HEK293 (cell line): Measurements from ENCODE around the gene ARNT2.

Experiments
- CTCF ChIA-PET: fragments of 350-600 bp; formaldehyde crosslinking; extraction: SDS; loops from one replicate; lab custom pipeline; 2021; ENCODE audit warnings: antibody characterized with exemption; lab: Yijun Ruan, JAX
- POLR2A ChIA-PET: fragments of 300-600 bp; formaldehyde crosslinking; extraction: SDS; loops from one replicate; lab custom pipeline; 2020; ENCODE audit warnings: antibody characterized with exemption, inconsistent platforms; lab: Yijun Ruan, JAX
- H3K27ac ChIP-seq: fragments of 200-500 bp; sonication (Bioruptor generic); 2 replicates; pipeline ENCODE4 v1.5.1; 2014; ENCODE audit warnings: low read depth, low read length, control low read depth, inconsistent platforms; ENCODE audit errors: extremely low read depth
- H3K36me3 ChIP-seq, 2 experiments: fragments of 200-500 bp in 1 of 2; sonication (Bioruptor generic) in 1 of 2; 1 replicate in 1 of 2; 2 replicates in 1 of 2; pipeline ENCODE4 v1.5.1; 2014 to 2017; ENCODE audit warnings: inconsistent platforms in 2 of 2, low read length in 2 of 2; ENCODE audit not compliant: control insufficient read depth in 2 of 2, insufficient read depth in 1 of 2
- H3K4me1 ChIP-seq: fragments of 200-500 bp; sonication (Bioruptor generic); 2 replicates; pipeline ENCODE4 v1.5.1; 2014; ENCODE audit warnings: mild to moderate bottlenecking, low read length, inconsistent platforms; ENCODE audit not compliant: control insufficient read depth, insufficient read depth
- H3K4me3 ChIP-seq: 2 replicates; pipeline ENCODE4 v1.5.1; 2011; ENCODE audit warnings: low read depth, mild to moderate bottlenecking, control low read depth, low read length, moderate library complexity
- H3K9me3 ChIP-seq: fragments of 200-500 bp; sonication (Bioruptor generic); 2 replicates; pipeline ENCODE4 v1.5.1; 2014; ENCODE audit warnings: low read depth, low read length, inconsistent platforms; ENCODE audit not compliant: control insufficient read depth, insufficient read depth
- EGR2 ChIP-seq: fragments of 450-650 bp; formaldehyde crosslinking; IDR thresholded peaks from 2 replicates; pipeline ENCODE4 v1.5.1; 2016; ENCODE audit warnings: low read depth, missing biosample characterization, missing genetic modification characterization
- KLF10 ChIP-seq: fragments of 450-650 bp; IDR thresholded peaks from 2 replicates; pipeline ENCODE4 v1.5.1; 2018; ENCODE audit warnings: missing biosample characterization, mild to moderate bottlenecking, missing genetic modification characterization
- MEIS1 ChIP-seq: sonication (generic); formaldehyde crosslinking; IDR thresholded peaks from 2 replicates; pipeline ENCODE4 v1.8.1; 2022; ENCODE audit warnings: missing genetic modification reagents, mild to moderate bottlenecking, borderline replicate concordance
- SCRT1 ChIP-seq: fragments of 450-650 bp; formaldehyde crosslinking; IDR thresholded peaks from 2 replicates; pipeline ENCODE4 v1.5.1; 2016; ENCODE audit warnings: missing biosample characterization, missing genetic modification characterization, borderline replicate concordance
- ZBTB1 ChIP-seq: fragments of 450-650 bp; formaldehyde crosslinking; IDR thresholded peaks from 2 replicates; pipeline ENCODE4 v1.5.1; 2016; ENCODE audit warnings: missing biosample characterization, missing genetic modification characterization
- ZFHX2 ChIP-seq: fragments of 450-650 bp; formaldehyde crosslinking; conservative IDR thresholded peaks from 2 replicates; pipeline ENCODE4 v1.5.1; 2016; ENCODE audit warnings: missing biosample characterization, missing genetic modification characterization
- ZIC2 ChIP-seq: fragments of 450-650 bp; formaldehyde crosslinking; IDR thresholded peaks from 2 replicates; pipeline ENCODE4 v1.5.1; 2016; ENCODE audit warnings: missing biosample characterization, missing genetic modification characterization
- ZNF221 ChIP-seq: fragments of 450-650 bp; formaldehyde crosslinking; IDR thresholded peaks from 2 replicates; pipeline ENCODE4 v1.5.1; 2017; ENCODE audit warnings: missing biosample characterization, missing genetic modification characterization, borderline replicate concordance
- ZNF571 ChIP-seq: fragments of 450-650 bp; formaldehyde crosslinking; IDR thresholded peaks from 2 replicates; pipeline ENCODE4 v1.5.0; 2017; ENCODE audit warnings: missing biosample characterization, missing genetic modification characterization
- ZNF701 ChIP-seq: fragments of 450-650 bp; formaldehyde crosslinking; IDR thresholded peaks from 2 replicates; pipeline ENCODE4 v1.5.1; 2016; ENCODE audit warnings: missing biosample characterization, missing genetic modification characterization
- TF ChIP-seq, protein P1 (sequence below): IDR thresholded peaks from 2 replicates; pipeline ENCODE4 v1.6.1; 2011; ENCODE audit warnings: mild to moderate bottlenecking, low read depth, low read length, borderline replicate concordance
- TF ChIP-seq, protein P2 (sequence below): fragments of 450-650 bp; formaldehyde crosslinking; IDR thresholded peaks from 2 replicates; pipeline ENCODE4 v1.5.1; 2017; ENCODE audit warnings: missing biosample characterization, missing genetic modification characterization
- TF ChIP-seq, protein P3 (sequence below): fragments of 450-650 bp; formaldehyde crosslinking; IDR thresholded peaks from 2 replicates; pipeline ENCODE4 v1.5.1; 2016; ENCODE audit warnings: missing biosample characterization, missing genetic modification characterization
- TF ChIP-seq, protein P4 (sequence below): fragments of 450-650 bp; formaldehyde crosslinking; IDR thresholded peaks from 2 replicates; pipeline ENCODE4 v1.5.1; 2016; ENCODE audit warnings: missing biosample characterization, missing genetic modification characterization
- TF ChIP-seq, protein P5 (sequence below): fragments of 450-650 bp; formaldehyde crosslinking; IDR thresholded peaks from 2 replicates; pipeline ENCODE4 v1.5.1; 2017; ENCODE audit warnings: missing biosample characterization, missing genetic modification characterization

Gene ARNT2

DNA sequence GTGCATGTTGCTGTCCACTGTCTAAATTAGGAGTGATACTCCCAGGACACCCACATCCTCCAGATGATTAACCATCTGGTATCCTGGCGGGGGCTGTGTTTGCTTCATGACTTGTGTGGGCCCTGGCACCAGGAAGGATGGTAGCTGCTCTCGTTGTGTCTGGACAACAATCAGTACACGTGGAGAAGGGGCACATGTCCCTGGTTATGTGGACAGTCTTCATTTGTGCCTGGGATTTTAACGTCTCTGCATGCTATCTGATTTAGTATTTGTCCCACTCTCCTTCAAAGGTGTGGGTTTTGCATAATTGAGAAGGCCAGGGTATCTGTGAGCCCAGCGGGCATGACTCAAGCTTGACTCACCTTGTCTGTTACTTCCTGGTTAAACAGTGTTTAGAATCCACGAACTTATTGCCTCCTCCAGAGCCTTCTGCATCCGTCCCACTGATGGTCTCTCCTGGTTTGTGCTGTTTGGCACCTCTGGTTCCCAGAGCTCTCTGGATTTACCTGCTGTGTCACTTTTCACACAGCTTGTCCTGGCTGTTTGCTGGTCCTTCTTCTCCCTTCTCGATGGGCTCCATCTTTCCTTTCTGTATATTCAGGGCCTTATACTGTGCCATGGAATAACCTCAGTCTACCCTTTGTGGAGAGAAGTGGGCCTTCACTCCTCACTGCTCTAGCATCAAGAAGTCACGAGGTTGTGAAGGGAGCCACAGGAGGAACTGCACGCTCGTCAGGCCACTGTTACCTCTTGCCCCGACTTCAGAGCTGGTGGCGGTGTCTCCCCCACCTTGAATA lies 32.5 kb downstream of the ARNT2 start (continued):
- TF ChIP-seq EGR2 (tag by site-specific recombination): peak; percentile 40; the same call in 1 of the 2 replicates

DNA sequence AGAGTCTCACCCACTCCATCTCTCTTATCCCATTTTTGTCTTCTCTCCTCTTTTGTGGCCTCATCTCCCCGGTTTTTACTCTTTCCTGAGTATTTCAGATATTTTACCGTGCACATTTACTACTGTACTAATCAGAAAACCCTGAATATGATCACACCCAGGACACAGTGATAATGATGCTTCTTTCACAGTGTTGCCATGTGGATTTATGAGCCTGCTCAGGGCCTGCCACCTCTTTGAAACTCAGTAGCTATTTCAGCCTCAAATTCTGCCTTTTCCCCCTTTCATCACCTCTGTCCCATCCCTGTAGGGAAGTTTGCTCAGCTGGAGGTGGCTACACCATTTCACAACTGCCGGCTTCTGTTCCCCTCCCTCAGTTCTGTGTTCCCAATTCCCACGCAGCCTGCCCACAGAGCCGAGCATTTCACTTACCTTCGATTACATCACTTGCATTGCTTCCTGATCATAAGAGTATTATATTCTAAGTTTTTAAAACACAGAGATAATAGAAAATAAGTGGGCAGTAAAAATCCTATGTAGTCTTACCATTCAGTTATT lies 33.2 kb downstream of the ARNT2 start:
- CTCF ChIA-PET: interaction anchor here (1.9 kb wide), 1 partner anchor 19 kb away, joined by 10 read pairs; no protein-coding TSS in a partner anchor
- TF ChIP-seq, protein P1, sequence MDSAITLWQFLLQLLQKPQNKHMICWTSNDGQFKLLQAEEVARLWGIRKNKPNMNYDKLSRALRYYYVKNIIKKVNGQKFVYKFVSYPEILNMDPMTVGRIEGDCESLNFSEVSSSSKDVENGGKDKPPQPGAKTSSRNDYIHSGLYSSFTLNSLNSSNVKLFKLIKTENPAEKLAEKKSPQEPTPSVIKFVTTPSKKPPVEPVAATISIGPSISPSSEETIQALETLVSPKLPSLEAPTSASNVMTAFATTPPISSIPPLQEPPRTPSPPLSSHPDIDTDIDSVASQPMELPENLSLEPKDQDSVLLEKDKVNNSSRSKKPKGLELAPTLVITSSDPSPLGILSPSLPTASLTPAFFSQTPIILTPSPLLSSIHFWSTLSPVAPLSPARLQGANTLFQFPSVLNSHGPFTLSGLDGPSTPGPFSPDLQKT: no peak
- no peak for TF ChIP-seq SCRT1 (tag by site-specific recombination)
- TF ChIP-seq EGR2 (tag by site-specific recombination): peak; percentile 91
- TF ChIP-seq, protein P2, sequence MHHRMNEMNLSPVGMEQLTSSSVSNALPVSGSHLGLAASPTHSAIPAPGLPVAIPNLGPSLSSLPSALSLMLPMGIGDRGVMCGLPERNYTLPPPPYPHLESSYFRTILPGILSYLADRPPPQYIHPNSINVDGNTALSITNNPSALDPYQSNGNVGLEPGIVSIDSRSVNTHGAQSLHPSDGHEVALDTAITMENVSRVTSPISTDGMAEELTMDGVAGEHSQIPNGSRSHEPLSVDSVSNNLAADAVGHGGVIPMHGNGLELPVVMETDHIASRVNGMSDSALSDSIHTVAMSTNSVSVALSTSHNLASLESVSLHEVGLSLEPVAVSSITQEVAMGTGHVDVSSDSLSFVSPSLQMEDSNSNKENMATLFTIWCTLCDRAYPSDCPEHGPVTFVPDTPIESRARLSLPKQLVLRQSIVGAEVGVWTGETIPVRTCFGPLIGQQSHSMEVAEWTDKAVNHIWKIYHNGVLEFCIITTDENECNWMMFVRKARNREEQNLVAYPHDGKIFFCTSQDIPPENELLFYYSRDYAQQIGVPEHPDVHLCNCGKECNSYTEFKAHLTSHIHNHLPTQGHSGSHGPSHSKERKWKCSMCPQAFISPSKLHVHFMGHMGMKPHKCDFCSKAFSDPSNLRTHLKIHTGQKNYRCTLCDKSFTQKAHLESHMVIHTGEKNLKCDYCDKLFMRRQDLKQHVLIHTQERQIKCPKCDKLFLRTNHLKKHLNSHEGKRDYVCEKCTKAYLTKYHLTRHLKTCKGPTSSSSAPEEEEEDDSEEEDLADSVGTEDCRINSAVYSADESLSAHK (tag by site-specific recombination): no peak
- no peak for TF ChIP-seq ZNF221
- no peak for TF ChIP-seq MEIS1 (CRISPR knock-in tag)
- TF ChIP-seq ZFHX2: peak; percentile 91
- no peak for TF ChIP-seq ZNF701
- TF ChIP-seq, protein P3, sequence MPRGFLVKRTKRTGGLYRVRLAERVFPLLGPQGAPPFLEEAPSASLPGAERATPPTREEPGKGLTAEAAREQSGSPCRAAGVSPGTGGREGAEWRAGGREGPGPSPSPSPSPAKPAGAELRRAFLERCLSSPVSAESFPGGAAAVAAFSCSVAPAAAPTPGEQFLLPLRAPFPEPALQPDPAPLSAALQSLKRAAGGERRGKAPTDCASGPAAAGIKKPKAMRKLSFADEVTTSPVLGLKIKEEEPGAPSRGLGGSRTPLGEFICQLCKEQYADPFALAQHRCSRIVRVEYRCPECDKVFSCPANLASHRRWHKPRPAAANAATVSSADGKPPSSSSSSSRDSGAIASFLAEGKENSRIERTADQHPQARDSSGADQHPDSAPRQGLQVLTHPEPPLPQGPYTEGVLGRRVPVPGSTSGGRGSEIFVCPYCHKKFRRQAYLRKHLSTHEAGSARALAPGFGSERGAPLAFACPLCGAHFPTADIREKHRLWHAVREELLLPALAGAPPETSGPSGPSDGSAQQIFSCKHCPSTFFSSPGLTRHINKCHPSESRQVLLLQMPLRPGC: no peak
- TF ChIP-seq, protein P4, sequence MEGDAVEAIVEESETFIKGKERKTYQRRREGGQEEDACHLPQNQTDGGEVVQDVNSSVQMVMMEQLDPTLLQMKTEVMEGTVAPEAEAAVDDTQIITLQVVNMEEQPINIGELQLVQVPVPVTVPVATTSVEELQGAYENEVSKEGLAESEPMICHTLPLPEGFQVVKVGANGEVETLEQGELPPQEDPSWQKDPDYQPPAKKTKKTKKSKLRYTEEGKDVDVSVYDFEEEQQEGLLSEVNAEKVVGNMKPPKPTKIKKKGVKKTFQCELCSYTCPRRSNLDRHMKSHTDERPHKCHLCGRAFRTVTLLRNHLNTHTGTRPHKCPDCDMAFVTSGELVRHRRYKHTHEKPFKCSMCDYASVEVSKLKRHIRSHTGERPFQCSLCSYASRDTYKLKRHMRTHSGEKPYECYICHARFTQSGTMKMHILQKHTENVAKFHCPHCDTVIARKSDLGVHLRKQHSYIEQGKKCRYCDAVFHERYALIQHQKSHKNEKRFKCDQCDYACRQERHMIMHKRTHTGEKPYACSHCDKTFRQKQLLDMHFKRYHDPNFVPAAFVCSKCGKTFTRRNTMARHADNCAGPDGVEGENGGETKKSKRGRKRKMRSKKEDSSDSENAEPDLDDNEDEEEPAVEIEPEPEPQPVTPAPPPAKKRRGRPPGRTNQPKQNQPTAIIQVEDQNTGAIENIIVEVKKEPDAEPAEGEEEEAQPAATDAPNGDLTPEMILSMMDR (tag by site-specific recombination): no peak
- TF ChIP-seq, protein P5, sequence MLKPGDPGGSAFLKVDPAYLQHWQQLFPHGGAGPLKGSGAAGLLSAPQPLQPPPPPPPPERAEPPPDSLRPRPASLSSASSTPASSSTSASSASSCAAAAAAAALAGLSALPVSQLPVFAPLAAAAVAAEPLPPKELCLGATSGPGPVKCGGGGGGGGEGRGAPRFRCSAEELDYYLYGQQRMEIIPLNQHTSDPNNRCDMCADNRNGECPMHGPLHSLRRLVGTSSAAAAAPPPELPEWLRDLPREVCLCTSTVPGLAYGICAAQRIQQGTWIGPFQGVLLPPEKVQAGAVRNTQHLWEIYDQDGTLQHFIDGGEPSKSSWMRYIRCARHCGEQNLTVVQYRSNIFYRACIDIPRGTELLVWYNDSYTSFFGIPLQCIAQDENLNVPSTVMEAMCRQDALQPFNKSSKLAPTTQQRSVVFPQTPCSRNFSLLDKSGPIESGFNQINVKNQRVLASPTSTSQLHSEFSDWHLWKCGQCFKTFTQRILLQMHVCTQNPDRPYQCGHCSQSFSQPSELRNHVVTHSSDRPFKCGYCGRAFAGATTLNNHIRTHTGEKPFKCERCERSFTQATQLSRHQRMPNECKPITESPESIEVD (tag by site-specific recombination): no peak
- no peak for TF ChIP-seq ZNF571 (tag by site-specific recombination)
- TF ChIP-seq ZIC2 (tag by site-specific recombination): peak; percentile 59
- TF ChIP-seq KLF10 (tag by site-specific recombination): no peak
- TF ChIP-seq ZBTB1 (tag by site-specific recombination): no peak
- TF ChIP-seq, all 188 proteins: peak for 3
- Histone ChIP-seq H3K27ac (no peak overlapping the region), H3K36me3 (no peaks in the 10 kb centered on the region), H3K4me1 (no peaks in the 10 kb centered on the region), H3K9me3 (no peaks in the 10 kb centered on the region; the same call in 1 of the 2 replicates), H3K4me3 (no peak overlapping the region)
- POLR2A ChIA-PET: no interaction called here
